ENCODE measurements around the gene GABBR2. TPM values are rescaled to one million over a fixed set of nuclear protein-coding genes. Genes with fewer than 3 reads are reported as not detected.

GABBR2 gene
- total RNA-seq, 1 experiment from 2014 or later, result 7.3 TPM

- DNase-seq (ENCODE audit: extremely low read depth, low read depth), result no peak
Observed at GRCh38 chr9:98552331-98552730, 156.4 kb downstream of the GABBR2 start.

GRCh38 chr9:98551511-98552286, 157.0 kb downstream of the GABBR2 start:
- DNase-seq (ENCODE audit: extremely low read depth, low read depth), result no peak

GRCh38 chr9:98550206-98550820, 158.4 kb downstream of the GABBR2 start:
- no peak for DNase-seq (ENCODE audit: extremely low read depth, low read depth)

- no peak for DNase-seq (ENCODE audit: extremely low read depth, low read depth)
Observed at GRCh38 chr9:98549401-98549800, 159.3 kb downstream of the GABBR2 start.

GRCh38 chr9:98547606-98548005, 161.1 kb downstream of the GABBR2 start:
- no peak for DNase-seq (ENCODE audit: extremely low read depth, low read depth)

GRCh38 chr9:98545021-98545420, 163.7 kb downstream of the GABBR2 start:
- no peak for DNase-seq (ENCODE audit: extremely low read depth, low read depth)

- DNase-seq (ENCODE audit: extremely low read depth, low read depth), result no peak
Observed at GRCh38 chr9:98541684-98542230, 167.0 kb downstream of the GABBR2 start.

GRCh38 chr9:98540476-98540875, 168.3 kb downstream of the GABBR2 start:
- no peak for DNase-seq (ENCODE audit: extremely low read depth, low read depth)

- no peak for DNase-seq (ENCODE audit: extremely low read depth, low read depth)
Observed at GRCh38 chr9:98539954-98540353, 168.8 kb downstream of the GABBR2 start.

- DNase-seq (ENCODE audit: extremely low read depth, low read depth), result no peak
Observed at GRCh38 chr9:98538626-98539031, 170.1 kb downstream of the GABBR2 start.

GRCh38 chr9:98538203-98538602, 170.5 kb downstream of the GABBR2 start:
- DNase-seq (ENCODE audit: extremely low read depth, low read depth), result no peak

GRCh38 chr9:98536542-98537173, 172.1 kb downstream of the GABBR2 start:
- DNase-seq (ENCODE audit: extremely low read depth, low read depth), result no peak

GRCh38 chr9:98533866-98534265, 174.9 kb downstream of the GABBR2 start:
- no peak for DNase-seq (ENCODE audit: extremely low read depth, low read depth)

GRCh38 chr9:98533132-98533531, 175.6 kb downstream of the GABBR2 start:
- DNase-seq (ENCODE audit: extremely low read depth, low read depth), result no peak

GRCh38 chr9:98532574-98532973, 176.2 kb downstream of the GABBR2 start:
- no peak for DNase-seq (ENCODE audit: extremely low read depth, low read depth)

- DNase-seq (ENCODE audit: extremely low read depth, low read depth), result no peak
Observed at GRCh38 chr9:98532147-98532546, 176.6 kb downstream of the GABBR2 start.

- DNase-seq (ENCODE audit: extremely low read depth, low read depth), result no peak
Observed at GRCh38 chr9:98530806-98531386, 177.8 kb downstream of the GABBR2 start.

GRCh38 chr9:98530275-98530674, 178.5 kb downstream of the GABBR2 start:
- no peak for DNase-seq (ENCODE audit: extremely low read depth, low read depth)

- no peak for DNase-seq (ENCODE audit: extremely low read depth, low read depth)
Observed at GRCh38 chr9:98529841-98530240, 178.9 kb downstream of the GABBR2 start.

GRCh38 chr9:98523231-98523901, 185.4 kb downstream of the GABBR2 start:
- no peak for DNase-seq (ENCODE audit: extremely low read depth, low read depth)

GRCh38 chr9:98522487-98522886, 186.2 kb downstream of the GABBR2 start:
- no peak for DNase-seq (ENCODE audit: extremely low read depth, low read depth)

All from NCI-H460 (cell line).